Measurements from ENCODE around the gene DDX52.

DNA sequence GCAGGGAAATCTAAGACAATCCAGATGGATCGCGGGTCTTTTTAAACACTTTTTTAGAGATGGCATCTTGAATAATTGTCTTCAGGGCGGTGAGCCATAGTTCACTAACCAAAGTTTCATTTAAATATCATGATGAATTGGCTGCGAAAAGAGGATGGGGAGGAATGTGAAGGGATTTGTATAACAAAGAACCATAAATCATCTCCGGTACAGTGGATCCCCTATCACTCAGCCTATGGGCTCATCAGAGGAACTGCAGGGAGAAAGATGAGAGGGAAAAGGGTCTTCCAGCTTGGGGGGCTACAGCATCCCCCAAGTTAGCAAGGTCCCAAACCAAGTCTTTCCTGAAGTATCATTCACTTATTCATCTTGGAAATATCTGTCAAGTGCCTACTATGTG is 16.7 kb upstream of the DDX52 start:
- no peak for TF ChIP-seq CTCF (IDR thresholded peaks at IDR 0.05)
- no peak for TF ChIP-seq POLR2A (IDR thresholded peaks at IDR 0.05)
- TF ChIP-seq EP300 (IDR thresholded peaks at IDR 0.05): no peak
